ENCODE measurements around the gene E2F8.

The E2F8 gene

DNA sequence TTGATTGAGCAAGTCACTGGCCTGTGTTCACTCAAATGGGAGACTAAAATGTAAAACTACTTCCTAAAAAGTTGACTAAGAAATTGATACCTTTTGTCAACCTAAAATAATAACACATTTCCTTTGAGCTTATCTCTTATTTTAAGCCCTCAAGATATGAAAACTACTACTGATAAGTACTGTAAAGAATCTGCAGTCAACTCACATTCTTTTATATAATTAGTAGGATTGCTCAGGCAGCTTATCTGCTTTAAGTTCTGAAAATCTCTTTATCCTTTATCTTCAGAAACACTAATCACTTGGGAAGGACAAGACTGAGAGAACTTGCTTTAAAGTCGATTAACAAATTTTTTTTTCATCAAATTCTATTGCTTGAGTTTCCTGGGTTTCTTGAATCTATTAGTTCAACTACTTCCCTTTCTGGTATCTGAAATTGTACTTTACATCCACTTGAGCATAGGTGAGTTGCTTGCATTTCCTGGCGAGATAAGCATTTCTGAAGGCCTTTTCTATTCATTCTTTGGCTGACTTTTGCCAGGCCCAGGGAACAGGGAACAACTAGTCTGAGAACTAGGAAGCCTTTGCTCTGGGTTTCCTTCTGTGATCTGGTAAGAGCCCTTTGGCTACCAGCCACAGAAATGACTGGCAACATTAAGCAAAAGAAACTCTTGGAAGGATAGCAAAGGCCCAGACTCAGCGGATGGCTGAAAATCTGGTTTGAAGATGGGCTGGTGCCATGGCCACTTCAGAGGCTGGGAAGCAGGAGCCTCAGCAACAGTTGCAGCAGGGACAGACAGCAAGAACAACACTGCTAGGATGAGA lies 19.6 kb downstream of the E2F8 start:
- TF ChIP-seq, protein P1, sequence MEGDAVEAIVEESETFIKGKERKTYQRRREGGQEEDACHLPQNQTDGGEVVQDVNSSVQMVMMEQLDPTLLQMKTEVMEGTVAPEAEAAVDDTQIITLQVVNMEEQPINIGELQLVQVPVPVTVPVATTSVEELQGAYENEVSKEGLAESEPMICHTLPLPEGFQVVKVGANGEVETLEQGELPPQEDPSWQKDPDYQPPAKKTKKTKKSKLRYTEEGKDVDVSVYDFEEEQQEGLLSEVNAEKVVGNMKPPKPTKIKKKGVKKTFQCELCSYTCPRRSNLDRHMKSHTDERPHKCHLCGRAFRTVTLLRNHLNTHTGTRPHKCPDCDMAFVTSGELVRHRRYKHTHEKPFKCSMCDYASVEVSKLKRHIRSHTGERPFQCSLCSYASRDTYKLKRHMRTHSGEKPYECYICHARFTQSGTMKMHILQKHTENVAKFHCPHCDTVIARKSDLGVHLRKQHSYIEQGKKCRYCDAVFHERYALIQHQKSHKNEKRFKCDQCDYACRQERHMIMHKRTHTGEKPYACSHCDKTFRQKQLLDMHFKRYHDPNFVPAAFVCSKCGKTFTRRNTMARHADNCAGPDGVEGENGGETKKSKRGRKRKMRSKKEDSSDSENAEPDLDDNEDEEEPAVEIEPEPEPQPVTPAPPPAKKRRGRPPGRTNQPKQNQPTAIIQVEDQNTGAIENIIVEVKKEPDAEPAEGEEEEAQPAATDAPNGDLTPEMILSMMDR (IDR thresholded peaks at IDR 0.05): no peak
- no peak for DNase-seq (ENCODE audit: low spot score)
- Histone ChIP-seq H3K4me3 (no peak overlapping the region), H3K27ac (no peak overlapping the region)

DNA sequence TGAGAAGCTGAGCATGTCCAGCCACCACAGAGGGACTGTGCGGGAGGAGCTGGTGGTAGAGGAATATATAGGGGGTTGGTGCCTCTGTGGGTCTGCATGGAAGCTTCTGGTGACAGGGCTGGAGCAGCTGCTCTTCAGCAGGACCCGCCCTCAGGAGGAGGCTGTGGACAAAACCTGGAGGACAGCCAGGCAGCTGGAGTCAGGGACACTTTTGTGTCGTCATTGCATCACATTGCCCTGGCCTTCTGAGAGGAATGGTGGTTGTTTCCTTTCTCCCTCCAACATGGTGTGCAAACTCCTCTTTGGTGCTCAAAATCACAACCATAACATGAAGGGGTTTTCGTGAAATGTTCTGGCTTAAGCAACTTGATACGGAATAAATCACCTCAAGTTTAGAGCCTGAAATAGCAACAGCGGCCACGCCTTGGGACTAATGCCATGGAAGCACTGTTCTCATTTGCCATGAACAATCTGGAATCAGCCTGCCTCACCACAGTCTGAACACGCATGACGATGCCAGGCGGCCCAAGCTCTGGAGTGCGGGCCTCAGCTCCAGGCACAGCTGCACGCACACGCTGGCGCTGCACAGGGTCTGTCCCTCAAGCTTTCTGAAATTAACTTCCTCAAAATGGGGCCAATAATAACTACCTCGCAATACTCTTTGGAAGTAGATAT lies 21.8 kb downstream of the E2F8 start:
- no peak overlapping the region for H3K4me3 ChIP-seq

DNA sequence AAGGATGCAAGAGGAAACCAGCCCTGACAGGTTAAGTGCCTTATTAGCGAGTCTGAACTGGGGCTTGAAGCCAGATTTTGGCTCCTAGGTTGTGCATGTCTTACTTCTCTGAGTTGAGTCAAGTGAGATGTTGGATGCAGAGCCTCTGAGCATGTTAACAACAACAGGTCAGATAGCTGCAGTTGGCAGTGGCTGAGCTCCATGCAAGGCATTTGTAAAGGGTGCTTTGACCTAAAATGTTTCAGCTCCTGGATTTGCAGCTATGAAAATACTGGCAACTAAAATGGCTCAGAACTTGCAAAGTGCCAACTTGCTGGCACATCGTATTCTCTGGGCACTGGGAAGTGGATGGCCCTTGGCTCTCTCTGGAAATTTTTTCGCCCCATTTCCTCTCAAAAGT lies 22.5 kb downstream of the E2F8 start:
- DNase-seq (ENCODE audit: low spot score): no peak
- TF ChIP-seq, protein P1 (IDR thresholded peaks at IDR 0.05): no peak
- no peak overlapping the region for H3K27ac ChIP-seq
- H3K4me3 ChIP-seq: no peak overlapping the region

More for the DNA sequence above, 21.8 kb downstream of the E2F8 start:
- DNase-seq (ENCODE audit: low spot score): no peak
- TF ChIP-seq, protein P1 (IDR thresholded peaks at IDR 0.05): no peak
- no peak overlapping the region for H3K27ac ChIP-seq

DNA sequence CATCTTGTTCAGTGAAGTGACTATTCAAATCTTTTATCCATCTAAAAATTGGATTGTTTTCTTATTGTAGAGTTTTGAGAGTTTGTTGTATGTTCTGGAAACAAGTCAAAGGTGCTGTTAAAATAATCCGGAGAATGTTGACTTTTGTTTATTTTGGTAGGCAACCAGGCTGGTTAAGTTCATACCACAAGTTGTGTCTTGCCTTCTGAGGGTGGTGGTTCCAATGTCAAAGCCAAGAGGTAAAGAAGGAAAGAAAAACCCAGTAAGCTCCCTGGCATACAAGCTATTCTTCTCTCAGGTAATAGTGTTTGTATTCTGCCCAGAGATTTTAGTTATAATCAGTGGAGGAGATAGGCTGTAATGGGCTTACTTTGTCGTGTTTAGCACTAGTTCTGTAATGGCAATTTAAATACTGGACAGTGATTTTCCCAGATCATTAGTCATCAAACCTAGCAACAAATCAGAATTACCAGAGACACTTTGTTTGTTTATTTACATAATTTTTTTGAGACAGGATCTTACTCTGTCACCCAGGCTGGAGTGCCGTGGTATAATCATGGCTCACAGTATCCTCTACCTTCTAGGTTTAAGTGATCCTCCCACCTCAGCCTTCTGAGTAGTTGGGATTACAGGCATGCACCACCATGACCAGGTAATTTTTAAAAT lies 23.9 kb downstream of the E2F8 start:
- Histone ChIP-seq H3K4me3 (no peak overlapping the region), H3K27ac (no peak overlapping the region)
- no peak for DNase-seq (ENCODE audit: low spot score)
- TF ChIP-seq, protein P1 (IDR thresholded peaks at IDR 0.05): no peak

DNA sequence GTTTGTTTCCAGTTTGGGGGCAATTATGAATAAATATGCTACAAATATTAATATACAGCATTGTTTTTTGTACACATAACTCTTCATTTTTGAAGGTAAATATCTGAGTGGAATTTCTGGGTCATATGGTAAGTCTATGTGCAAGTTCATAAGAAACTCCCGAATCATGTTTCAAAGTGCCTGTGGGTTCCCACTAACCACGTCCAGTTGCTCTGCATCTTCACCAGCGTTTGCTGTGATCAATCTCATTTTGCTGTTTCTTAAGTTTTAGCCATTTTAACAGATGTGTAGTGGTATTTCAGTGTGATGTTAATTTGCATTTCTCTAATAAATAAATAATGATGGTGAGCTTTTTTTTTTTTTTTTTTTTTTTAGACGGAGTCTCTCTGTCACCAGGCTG lies 24.7 kb downstream of the E2F8 start:
- DNase-seq (ENCODE audit: low spot score): no peak

DNA sequence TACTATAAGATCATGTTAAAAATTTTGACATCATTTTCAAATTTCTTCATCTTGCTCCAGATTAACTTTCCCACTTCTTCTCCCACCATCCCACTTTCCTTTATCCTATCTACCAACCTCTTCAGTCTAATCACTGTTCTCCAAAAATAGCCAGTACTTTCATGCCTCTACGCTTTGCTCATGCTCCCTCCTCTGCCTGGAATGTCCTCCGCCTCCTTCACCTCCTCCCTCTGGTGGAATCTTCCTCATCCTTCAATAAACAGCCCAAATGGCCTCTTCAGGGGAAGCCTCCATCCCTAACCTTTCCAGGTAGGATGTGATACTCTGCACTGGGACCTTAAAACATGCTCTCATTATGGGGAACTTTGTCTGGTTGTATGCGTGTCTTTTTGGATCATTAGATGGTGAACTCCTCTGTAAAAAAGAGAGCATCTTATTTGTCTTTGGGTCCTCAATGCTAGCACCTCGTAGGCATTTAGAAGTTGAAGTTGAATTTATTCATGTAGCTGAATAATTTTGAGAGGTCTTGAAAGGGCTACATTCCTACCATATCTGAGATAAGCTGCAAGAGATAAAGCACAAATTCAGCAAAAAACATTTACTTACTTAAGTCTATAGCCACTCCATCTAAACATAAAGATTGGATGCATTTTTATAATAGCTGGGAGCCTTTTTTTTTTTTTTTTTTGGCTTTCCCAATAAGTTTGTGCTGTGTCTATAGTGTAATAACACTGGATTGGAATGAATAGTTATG lies 31.0 kb downstream of the E2F8 start:
- Histone ChIP-seq H3K27ac (no peak overlapping the region), H3K4me3 (no peak overlapping the region)
- TF ChIP-seq, protein P1 (IDR thresholded peaks at IDR 0.05): no peak
- no peak for DNase-seq (ENCODE audit: low spot score)

More for the DNA sequence above, 24.7 kb downstream of the E2F8 start:
- TF ChIP-seq, protein P1 (IDR thresholded peaks at IDR 0.05): no peak
- H3K4me3 ChIP-seq: no peak overlapping the region
- H3K27ac ChIP-seq: no peak overlapping the region
